HL-60 (cell line): ENCODE results near the gene POU2F3.

Experiments used
- CTCF ChIP-seq: IDR thresholded peaks from one replicate; pipeline ENCODE4 v1.5.1; 2011; ENCODE audit warnings: low read length, control low read depth, inconsistent platforms; ENCODE audit not compliant: insufficient read depth
- GABPA ChIP-seq: IDR thresholded peaks from 2 replicates; pipeline ENCODE4 v1.6.1; 2012; ENCODE audit warnings: low read depth
- POLR2AphosphoS5 ChIP-seq: IDR thresholded peaks from 2 replicates; pipeline ENCODE4 v1.6.1; 2012; ENCODE audit warnings: low read depth
- REST ChIP-seq: IDR thresholded peaks from 2 replicates; pipeline ENCODE4 v1.6.1; 2012; ENCODE audit warnings: low read depth; ENCODE audit not compliant: insufficient replicate concordance

GRCh38 chr11:120217526-120217925 lies 22.4 kb upstream of the POU2F3 start:
- TF ChIP-seq CTCF (no peak), POLR2AphosphoS5 (no peak), GABPA (no peak), REST (no peak)
